HG03432 (cell line): Measurements from ENCODE around the gene CCDC148.
A peak's percentile ranks its signal among the peaks of the same experiment; 100 is the strongest.
"Not testable (repeated sequence)": the region's sequence is repeated elsewhere in the genome, so short reads cannot be mapped to it uniquely, and the experiment has no call there.

Experiments used
- ATAC-seq: cut with Tn5 transposase; IDR thresholded peaks from one replicate; pipeline ENCODE4 v1.9.1; 2021; ENCODE audit warnings: mild to moderate bottlenecking, moderate library complexity; ENCODE audit not compliant: unreplicated experiment

CCDC148 gene

GRCh38 chr2:158223066-158223465 lies 233.5 kb downstream of the CCDC148 start:
- ATAC-seq: not testable (repeated sequence)

- peak; percentile 57 for ATAC-seq
Observed at GRCh38 chr2:158221063-158222020, 235.2 kb downstream of the CCDC148 start.

- ATAC-seq: no peak
Observed at GRCh38 chr2:158217593-158217992, 239.0 kb downstream of the CCDC148 start.

- ATAC-seq: peak; percentile 97
Observed at GRCh38 chr2:158214431-158214830, 242.1 kb downstream of the CCDC148 start.

- no peak for ATAC-seq
Observed at GRCh38 chr2:158213773-158214172, 242.8 kb downstream of the CCDC148 start.

GRCh38 chr2:158212301-158212700 lies 244.3 kb downstream of the CCDC148 start:
- ATAC-seq: no peak

- ATAC-seq: no peak
Observed at GRCh38 chr2:158211502-158211901, 245.1 kb downstream of the CCDC148 start.

GRCh38 chr2:158207354-158207753 lies 249.2 kb downstream of the CCDC148 start:
- ATAC-seq: no peak

GRCh38 chr2:158205215-158205614 lies 251.3 kb downstream of the CCDC148 start:
- no peak for ATAC-seq

- peak; percentile 65 for ATAC-seq
Observed at GRCh38 chr2:158204741-158205165, 251.8 kb downstream of the CCDC148 start.

- ATAC-seq: no peak
Observed at GRCh38 chr2:158202161-158202815, 254.3 kb downstream of the CCDC148 start.

- ATAC-seq: no peak
Observed at GRCh38 chr2:158199928-158200650, 256.5 kb downstream of the CCDC148 start.

- ATAC-seq: no peak
Observed at GRCh38 chr2:158197940-158198339, 258.6 kb downstream of the CCDC148 start.

GRCh38 chr2:158194229-158194628 lies 262.3 kb downstream of the CCDC148 start:
- no peak for ATAC-seq

- no peak for ATAC-seq
Observed at GRCh38 chr2:158192515-158193443, 263.8 kb downstream of the CCDC148 start.

- ATAC-seq: peak; percentile 90
Observed at GRCh38 chr2:158191076-158191895, 265.3 kb downstream of the CCDC148 start.

GRCh38 chr2:158189526-158189925 lies 267.0 kb downstream of the CCDC148 start:
- ATAC-seq: no peak

GRCh38 chr2:158187908-158188307 lies 268.6 kb downstream of the CCDC148 start:
- ATAC-seq: no peak
